ENCODE results near the gene BMP2K. TPM values are rescaled to one million over a fixed set of nuclear protein-coding genes. Genes with fewer than 3 reads are reported as not detected.
"Not testable (repeated sequence)": the region's sequence is repeated elsewhere in the genome, so short reads cannot be mapped to it uniquely, and the experiment has no call there.

The BMP2K gene
- total and polyA plus RNA-seq, 7 donors = 3.5 to 19.1 (median 15.2) TPM

DNA sequence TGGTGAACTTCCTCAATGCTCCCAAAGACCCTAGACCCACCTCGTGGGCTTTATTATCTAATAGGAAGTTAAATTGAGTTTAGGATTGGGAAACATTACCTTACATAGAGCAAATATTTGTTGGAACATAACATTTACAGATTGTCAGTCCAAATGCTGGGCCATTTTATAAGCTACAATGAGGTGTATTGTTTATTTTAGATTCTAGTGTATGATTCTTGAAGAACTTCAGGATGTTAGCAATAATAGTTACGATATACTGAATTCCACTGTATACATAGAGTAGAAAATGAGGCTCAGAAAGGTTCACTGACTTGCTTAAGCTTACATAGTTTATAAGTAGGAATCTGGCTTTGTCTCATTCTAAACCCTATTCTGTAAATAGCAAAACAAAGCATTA, 125.7 kb downstream of the BMP2K start:
- intact Hi-C loops (cut with DNase I) = no loop called here

DNA sequence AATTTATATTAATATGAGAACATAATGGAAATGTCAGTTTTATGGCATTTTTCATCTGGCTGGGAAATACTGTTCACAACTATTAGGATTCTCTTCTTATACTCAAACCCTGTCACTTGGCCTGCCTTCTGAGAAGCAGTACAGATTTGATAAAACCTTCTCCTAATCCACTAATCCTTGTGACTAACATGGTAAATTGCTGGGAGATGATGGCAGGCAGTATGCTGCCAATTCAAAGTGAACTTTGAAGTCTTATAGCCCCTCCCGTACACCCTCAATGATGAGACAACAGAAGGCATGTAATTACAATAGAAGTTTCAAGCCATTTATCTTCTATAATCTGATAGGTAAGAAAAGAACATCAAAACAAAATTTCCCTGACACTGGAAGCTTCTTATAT, 126.1 kb downstream of the BMP2K start:
- DNase-seq (no peak), ATAC-seq (no peak)
- Histone ChIP-seq H3K9me3 (no peaks in the 10 kb centered on the region), H3K27me3 (ENCODE audit: insufficient read depth in 3 of 3, low read length in 2 of 3) (no peaks in the 10 kb centered on the region), H3K36me3 (ENCODE audit: insufficient read depth in 1 of 2, low read depth in 1 of 2) (peaks cover 0 to 1% of the 10 kb centered on the region in 2 donors), H3K4me3 (no peak overlapping the region), H3K27ac (no peak overlapping the region), H3K4me1 (no peaks in the 10 kb centered on the region)
- WGBS, 3 donors = 81 to 84% (median 82%) methylated on average over 1 of the region's 1 CpG
- intact Hi-C loops (cut with DNase I) = no loop called here
- TF ChIP-seq, protein P1, sequence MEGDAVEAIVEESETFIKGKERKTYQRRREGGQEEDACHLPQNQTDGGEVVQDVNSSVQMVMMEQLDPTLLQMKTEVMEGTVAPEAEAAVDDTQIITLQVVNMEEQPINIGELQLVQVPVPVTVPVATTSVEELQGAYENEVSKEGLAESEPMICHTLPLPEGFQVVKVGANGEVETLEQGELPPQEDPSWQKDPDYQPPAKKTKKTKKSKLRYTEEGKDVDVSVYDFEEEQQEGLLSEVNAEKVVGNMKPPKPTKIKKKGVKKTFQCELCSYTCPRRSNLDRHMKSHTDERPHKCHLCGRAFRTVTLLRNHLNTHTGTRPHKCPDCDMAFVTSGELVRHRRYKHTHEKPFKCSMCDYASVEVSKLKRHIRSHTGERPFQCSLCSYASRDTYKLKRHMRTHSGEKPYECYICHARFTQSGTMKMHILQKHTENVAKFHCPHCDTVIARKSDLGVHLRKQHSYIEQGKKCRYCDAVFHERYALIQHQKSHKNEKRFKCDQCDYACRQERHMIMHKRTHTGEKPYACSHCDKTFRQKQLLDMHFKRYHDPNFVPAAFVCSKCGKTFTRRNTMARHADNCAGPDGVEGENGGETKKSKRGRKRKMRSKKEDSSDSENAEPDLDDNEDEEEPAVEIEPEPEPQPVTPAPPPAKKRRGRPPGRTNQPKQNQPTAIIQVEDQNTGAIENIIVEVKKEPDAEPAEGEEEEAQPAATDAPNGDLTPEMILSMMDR (IDR thresholded peaks at IDR 0.05) = no peak

More for the DNA sequence above, 125.7 kb downstream of the BMP2K start:
- TF ChIP-seq, protein P1 (IDR thresholded peaks at IDR 0.05) = no peak
- no peak for DNase-seq
- Histone ChIP-seq H3K36me3 (ENCODE audit: insufficient read depth in 1 of 2, low read depth in 1 of 2) (peaks cover 0 to 4% of the 10 kb centered on the region in 2 donors), H3K27ac (no peak overlapping the region), H3K4me3 (no peak overlapping the region), H3K4me1 (no peaks in the 10 kb centered on the region), H3K27me3 (ENCODE audit: insufficient read depth in 3 of 3, low read length in 2 of 3) (no peaks in the 10 kb centered on the region), H3K9me3 (no peaks in the 10 kb centered on the region)
- WGBS, 3 donors = 85 to 92% (median 88%) methylated on average over 2 of the region's 2 CpGs
- no peak for ATAC-seq

DNA sequence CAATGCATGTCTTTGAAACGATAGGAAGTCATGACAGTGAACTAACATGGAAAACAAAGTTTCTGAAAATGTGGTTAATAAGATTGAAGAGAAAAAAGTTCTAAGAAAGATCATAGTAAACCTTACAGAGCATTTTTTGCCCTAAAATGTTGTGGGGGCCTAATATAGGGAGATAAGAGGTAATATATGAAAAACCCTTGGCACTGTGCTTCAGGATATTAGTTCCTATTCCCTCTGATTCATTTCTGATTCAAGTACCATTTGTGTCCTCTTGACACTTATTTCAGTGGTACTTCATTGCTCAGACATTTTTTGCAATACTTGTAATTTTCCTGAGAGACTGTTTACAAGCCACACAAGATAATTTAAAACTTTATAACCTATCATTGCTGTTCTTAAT, 128.0 kb downstream of the BMP2K start:
- no peaks in the 10 kb centered on the region for H3K9me3 ChIP-seq
- WGBS, 3 donors = 74 to 89% (median 79%) methylated on average over 1 of the region's 1 CpG
- DNase-seq (no peak), ATAC-seq (no peak)
- H3K4me3 ChIP-seq = no peak overlapping the region
- H3K27me3 ChIP-seq (ENCODE audit: insufficient read depth in 3 of 3, low read length in 2 of 3) = no peaks in the 10 kb centered on the region
- TF ChIP-seq, protein P1 (IDR thresholded peaks at IDR 0.05) = no peak
- H3K36me3 ChIP-seq (ENCODE audit: insufficient read depth in 1 of 2, low read depth in 1 of 2) = no peaks in the 10 kb centered on the region
- peaks cover 3% of the 10 kb centered on the region for H3K4me1 ChIP-seq
- no peak overlapping the region for H3K27ac ChIP-seq
- intact Hi-C loops (cut with DNase I) = no loop called here

DNA sequence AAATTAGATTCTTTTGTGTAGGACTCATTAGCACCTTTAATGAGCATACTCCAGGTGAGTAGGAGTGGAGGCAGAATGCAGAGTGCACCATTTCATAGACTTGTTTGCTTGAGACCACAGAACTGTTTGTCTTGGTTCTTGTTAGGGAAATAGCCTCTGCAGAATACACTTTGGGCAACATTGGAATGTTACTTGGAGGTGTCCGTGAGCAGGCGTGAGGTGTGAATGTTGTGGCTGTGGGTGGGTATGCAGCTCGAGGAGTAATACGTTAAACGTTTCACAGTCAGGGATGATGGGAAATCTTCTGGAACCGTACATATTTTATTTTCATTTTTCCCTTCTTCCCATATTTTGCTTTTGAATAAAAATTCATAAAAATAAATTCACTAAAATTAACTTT, 131.5 kb downstream of the BMP2K start:
- TF ChIP-seq, protein P1 (IDR thresholded peaks at IDR 0.05) = no peak
- DNase-seq (no peak), ATAC-seq (no peak)
- Histone ChIP-seq H3K9me3 (no peaks in the 10 kb centered on the region), H3K27me3 (ENCODE audit: insufficient read depth in 3 of 3, low read length in 2 of 3) (no peaks in the 10 kb centered on the region), H3K36me3 (ENCODE audit: insufficient read depth in 1 of 2, low read depth in 1 of 2) (peaks cover 3 to 11% of the 10 kb centered on the region in 2 donors), H3K27ac (no peak overlapping the region), H3K4me1 (peaks cover 3% of the 10 kb centered on the region), H3K4me3 (no peak overlapping the region)
- intact Hi-C loops (cut with DNase I) = no loop called here
- WGBS, 3 donors = 94 to 96% (median 95%) methylated on average over 6 of the region's 6 CpGs

DNA sequence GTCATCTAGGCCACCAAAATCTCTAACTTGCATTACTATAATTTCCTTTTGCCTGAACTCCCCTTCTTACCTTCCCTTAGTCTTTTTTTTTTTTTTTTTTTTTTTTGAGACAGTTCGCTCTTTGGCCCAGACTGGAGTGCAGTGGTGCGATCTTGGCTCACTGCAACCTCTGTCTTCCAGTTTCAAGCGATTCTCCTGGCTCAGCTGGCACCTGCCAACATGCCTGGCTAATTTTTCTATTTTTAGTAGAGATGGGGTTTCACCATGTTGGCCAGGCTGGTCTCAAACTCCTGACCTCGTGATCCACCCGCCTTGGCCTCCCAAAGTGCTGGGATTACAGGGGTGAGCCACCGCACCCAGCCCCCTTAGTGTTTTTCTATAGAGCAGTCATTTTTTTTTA, 132.8 kb downstream of the BMP2K start:
- H3K4me3 ChIP-seq; DNase-seq; H3K9me3 ChIP-seq; intact Hi-C loops (cut with DNase I); H3K27ac ChIP-seq; H3K4me1 ChIP-seq; H3K27me3 ChIP-seq (ENCODE audit: insufficient read depth in 3 of 3, low read length in 2 of 3): not testable (repeated sequence)
- 44 to 73% (median 48%) methylated on average over 6 of the region's 6 CpGs for WGBS, 3 donors
- ATAC-seq = peak in 3 of 4 donors; percentile 30 to 55 (median 52)
- H3K36me3 ChIP-seq (ENCODE audit: insufficient read depth in 1 of 2, low read depth in 1 of 2) = peaks cover 3 to 17% of the 10 kb centered on the region in 2 donors
